NCI-H2107 (cell line): ENCODE results near the gene PODXL2.

Source experiments
- DNase-seq: peaks from one replicate; lab custom pipeline; 2025; lab: John Stamatoyannopoulos, UW

PODXL2 gene

GRCh38 chr3:127710155-127710941 lies 81.4 kb downstream of the PODXL2 start:
- DNase-seq, result no peak

- DNase-seq, result no peak
Observed at GRCh38 chr3:127711021-127711695, 82.2 kb downstream of the PODXL2 start.

DNA sequence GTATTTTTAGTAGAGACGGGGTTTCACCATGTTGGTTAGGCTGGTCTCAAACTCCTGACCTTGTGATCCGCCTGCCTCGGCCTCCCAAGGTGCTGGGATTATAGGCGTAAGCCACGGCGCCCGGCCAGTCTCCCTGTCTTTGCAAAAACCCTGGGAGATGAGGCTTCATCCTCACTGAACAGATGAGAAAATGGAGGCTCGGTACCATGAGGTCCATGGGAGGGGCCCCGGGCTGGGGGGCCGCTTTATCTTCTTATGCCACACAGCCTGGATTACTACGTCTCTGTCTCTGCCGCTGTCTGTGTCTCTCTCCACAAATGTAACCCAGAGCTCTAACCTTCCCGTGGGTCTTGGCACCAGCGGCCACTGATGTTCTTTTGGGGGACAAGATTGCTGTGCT lies 82.9 kb downstream of the PODXL2 start:
- no peak for DNase-seq

DNA sequence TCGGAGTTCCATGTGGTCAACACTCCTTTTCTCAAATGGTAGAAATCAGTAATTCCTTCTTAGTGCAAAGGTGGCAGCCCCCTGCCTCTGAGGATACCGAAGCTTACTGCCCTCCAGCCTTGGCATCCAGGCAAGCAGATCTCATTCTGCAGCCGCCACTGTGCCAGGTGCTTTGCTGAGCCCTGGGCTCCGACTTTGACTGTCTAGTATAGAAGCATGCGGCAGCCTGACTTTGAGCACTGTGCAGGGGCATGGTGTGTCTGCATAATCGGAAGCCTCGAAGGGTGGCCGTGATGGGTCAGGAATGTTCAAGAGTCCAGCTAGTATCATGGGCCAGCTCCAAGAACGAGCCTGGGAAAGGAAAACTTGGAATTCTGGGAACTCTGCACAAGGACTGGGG lies 83.5 kb downstream of the PODXL2 start:
- no peak for DNase-seq

- DNase-seq, result no peak
Observed at GRCh38 chr3:127712881-127713771, 84.1 kb downstream of the PODXL2 start.

GRCh38 chr3:127714125-127714571 lies 85.2 kb downstream of the PODXL2 start:
- DNase-seq, result no peak

DNA sequence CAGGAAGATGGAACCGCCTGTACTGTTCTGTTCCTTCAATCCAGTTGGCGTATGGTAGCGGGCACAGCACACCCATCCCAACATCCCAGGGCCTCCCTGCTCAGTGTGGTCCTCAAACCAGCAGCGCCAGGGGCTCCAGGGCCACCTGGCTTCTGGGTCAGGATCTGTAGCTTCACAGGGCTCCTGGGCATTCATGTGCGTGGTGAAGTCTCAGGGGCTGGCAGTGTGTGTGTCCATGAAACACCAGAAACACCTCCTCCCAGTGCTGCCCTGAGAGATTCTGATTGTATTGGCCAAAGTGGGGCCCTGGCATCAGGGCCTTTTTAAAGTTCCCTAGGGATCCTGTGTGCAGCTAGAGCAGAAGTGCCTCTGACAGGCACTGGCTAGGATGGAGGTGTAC lies 85.9 kb downstream of the PODXL2 start:
- DNase-seq, result no peak

- no peak for DNase-seq
Observed at GRCh38 chr3:127715532-127715931, 86.5 kb downstream of the PODXL2 start.

DNA sequence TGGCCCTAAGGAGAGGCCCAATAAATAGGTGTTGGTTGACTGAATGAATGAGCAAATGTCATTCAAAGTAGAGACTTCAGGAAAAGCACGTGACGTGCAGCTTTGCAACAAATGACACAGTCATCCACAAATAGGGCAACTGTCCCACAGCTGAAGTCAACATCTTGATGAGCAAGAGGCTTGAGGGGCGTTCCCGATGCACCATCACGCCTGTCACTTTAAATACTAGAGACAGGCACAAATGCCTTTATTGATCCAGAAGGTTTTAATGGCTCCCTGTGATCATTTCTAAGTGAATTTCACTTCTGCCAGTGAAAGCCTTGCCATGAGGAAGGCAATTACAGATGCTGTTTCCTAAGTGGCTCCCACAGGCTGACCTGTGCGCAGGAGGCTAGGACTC lies 87.4 kb downstream of the PODXL2 start:
- no peak for DNase-seq

DNA sequence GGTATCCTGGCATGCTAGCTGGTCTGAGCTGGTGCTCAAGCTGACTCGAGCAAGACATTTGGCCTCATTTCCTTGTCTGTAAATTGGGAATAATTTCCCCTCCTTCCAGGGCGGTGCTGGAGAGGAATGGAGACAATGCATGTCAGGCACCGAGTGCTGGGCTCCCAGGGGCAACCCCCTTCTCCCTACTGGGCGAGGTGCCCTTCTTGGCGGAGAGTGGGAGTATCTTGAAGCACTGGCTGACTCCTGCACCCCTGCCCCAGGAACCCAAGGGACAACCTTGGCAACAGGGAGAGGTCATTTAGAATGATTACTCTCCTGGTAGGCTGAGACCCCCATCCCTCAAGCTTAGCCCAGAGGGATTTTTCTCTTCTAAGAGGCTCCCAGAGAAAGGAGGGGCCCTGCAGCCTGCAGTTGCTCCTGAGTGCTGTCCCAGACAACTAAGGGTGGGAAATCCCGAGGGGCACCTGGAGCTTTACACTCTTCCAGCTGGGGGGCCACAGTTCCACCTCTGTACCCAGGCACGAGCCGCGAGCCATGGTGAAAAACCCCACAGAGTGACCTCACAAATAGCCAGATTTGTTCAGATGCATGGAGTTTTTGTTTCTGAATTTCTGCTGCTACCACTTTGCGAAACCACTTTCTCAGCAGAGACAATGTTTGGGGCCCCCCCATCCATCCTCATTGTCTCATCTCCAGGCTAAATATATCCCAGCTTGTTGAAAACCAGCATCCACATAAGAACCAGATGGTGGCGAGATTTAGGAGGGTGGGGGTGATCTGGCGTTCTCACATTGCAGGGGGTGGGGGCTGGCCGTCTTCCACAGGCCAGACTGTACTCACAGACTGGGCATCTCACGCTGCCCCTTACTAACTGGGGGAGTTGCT lies 88.6 kb downstream of the PODXL2 start:
- no peak for DNase-seq

- no peak for DNase-seq
Observed at GRCh38 chr3:127718245-127718915, 89.4 kb downstream of the PODXL2 start.

GRCh38 chr3:127718916-127719290 lies 89.9 kb downstream of the PODXL2 start:
- DNase-seq, result no peak

DNA sequence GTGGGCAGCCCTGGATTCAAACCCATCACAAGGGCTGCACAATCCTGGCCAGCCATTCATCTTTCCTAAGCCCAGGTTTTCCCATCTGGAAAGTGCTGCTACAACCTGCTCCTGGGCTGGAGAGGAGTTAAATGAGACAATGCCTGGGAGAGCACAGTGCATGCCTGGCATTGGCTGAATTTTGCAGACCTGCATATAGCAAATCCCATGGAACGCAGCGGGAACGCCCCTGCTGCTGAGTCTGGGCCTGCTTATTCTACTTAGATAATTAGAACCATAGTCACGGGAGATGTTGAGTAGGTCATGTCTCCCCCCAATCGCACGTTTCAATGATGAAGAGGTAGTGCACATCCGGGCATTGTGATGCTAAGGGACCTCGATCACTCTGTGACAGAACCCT lies 90.4 kb downstream of the PODXL2 start:
- no peak for DNase-seq

DNA sequence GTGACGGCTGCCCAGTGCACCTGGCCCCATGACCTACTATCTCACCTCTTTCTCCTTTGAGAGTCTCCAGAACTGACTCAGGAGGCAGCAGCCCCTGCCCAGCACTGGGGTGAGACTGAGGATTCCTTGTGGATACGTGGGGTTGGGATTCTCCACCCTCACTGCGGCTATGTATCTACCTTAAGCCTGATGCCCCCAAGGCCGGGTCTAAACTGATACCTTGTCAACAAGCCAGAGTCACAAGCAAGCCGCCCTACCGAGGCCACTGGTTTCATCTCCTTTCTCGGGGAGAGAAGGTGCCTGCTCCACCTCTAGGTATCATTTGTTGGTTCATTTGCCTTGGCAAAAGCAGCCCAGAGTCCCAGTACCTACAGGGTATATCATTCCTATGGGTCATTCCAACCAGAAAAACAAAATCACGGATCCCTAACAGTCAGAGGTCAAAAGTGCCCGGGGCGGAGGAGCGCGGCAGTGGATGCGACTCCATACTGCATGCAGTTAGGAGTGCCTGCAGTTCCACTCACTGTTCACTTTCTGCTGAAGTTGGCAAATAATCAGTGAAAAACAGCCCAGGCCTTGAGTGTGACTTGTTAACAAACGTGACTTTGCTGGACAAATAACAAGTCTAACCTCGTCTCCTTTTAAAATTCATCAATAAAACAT lies 91.3 kb downstream of the PODXL2 start:
- DNase-seq, result no peak

GRCh38 chr3:127720985-127721935 lies 92.3 kb downstream of the PODXL2 start:
- no peak for DNase-seq

DNA sequence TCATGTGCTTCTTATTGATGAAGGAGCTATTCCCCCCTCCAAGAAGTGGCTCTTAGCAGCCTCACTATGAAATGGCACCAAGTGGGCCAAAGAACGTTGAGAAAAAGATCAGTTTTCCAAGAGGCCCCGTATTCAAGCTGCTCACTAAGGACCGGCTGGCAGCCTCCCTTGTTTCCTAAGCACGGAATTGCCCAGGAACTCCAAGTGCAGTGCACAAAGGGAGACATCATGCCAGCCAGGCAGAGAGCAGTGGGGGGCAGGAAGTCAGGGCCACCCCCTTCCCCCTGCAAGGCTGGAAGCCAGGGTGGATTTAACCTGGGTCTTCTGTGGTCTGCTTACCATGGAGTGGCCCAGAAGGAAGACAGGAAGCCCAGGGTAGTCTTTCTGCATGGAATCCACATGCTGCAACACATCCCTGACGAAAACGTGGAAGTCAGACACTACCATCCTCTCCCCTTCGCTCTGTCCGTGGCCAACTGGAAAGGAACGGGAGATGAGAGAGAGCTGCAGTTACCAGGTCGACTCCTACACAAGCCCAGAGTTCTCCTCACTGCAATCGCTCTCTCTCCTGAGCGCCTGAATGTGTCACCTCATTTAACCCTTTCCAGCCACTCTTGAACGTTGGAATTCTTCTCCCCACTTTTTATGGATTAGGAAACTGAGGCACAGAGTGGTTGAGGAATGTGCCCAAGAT lies 93.3 kb downstream of the PODXL2 start:
- DNase-seq, result no peak
